ENCODE measurements around the gene DCST1. TPM values are rescaled to one million over a fixed set of nuclear protein-coding genes. Genes with fewer than 3 reads are reported as not detected.

The DCST1 gene
- total and polyA plus RNA-seq, 4 donors, result not detected

GRCh38 chr1:155048449-155049334 is 15.1 kb downstream of the DCST1 start:
- H3K36me3 ChIP-seq (ENCODE audit: control insufficient read depth in 4 of 4, insufficient read depth in 3 of 4, low read depth in 1 of 4, low read length in 3 of 4), result no peaks in the 10 kb centered on the region
- no peaks in the 10 kb centered on the region for H3K27me3 ChIP-seq (ENCODE audit: control insufficient read depth in 4 of 4, insufficient read depth in 4 of 4, low read length in 3 of 4)
- no peak overlapping the region for H3K9ac ChIP-seq (ENCODE audit: low read depth in 1 of 2, low read length in 2 of 2)
- H3K9me3 ChIP-seq (ENCODE audit: control insufficient read depth in 4 of 4, low read length in 3 of 4), result no peaks in the 10 kb centered on the region
- H3K4me3 ChIP-seq (ENCODE audit: low read depth in 1 of 3, low read length in 3 of 3), result no peak overlapping the region
- TF ChIP-seq TAF1 (conservative IDR thresholded peaks at IDR 0.05) (no peak), REST (IDR thresholded peaks at IDR 0.05) (no peak), CTCF (IDR thresholded peaks at IDR 0.05; ENCODE audit: low read depth, low read length, missing input control) (no peak), NR2F2 (IDR thresholded peaks at IDR 0.05) (no peak), HNF4G (IDR thresholded peaks at IDR 0.05) (no peak), FOXA1 (IDR thresholded peaks at IDR 0.05) (no peak), MAX (IDR thresholded peaks at IDR 0.05) (no peak), GABPA (IDR thresholded peaks at IDR 0.05 in 1 of 2, conservative IDR thresholded peaks at IDR 0.05 in 1 of 2) (no peak), ATF3 (IDR thresholded peaks at IDR 0.05) (no peak), HNF4A (conservative IDR thresholded peaks at IDR 0.05) (peak; percentile 44 to 70), FOXA2 (IDR thresholded peaks at IDR 0.05) (no peak), JUND (IDR thresholded peaks at IDR 0.05) (no peak), YY1 (IDR thresholded peaks at IDR 0.05) (no peak), RXRA (IDR thresholded peaks at IDR 0.05) (peak; percentile 31 to 61), SP1 (IDR thresholded peaks at IDR 0.05) (peak; percentile 39), RAD21 (IDR thresholded peaks at IDR 0.05) (no peak)
- no peak for DNase-seq (ENCODE audit: low spot score)
- WGBS, result 67% methylated on average over 8 of the region's 8 CpGs
- no peak overlapping the region for H3K27ac ChIP-seq (ENCODE audit: low read depth in 1 of 2, low read length in 2 of 2)
- peaks cover 14 to 69% (median 44%) of the 10 kb centered on the region in 4 donors for H3K4me1 ChIP-seq (ENCODE audit: control insufficient read depth in 4 of 4, insufficient read depth in 4 of 4, low read length in 3 of 4)

All from liver (tissue), 9 donors.